Activated gamma-delta T cell treated with anti-CD3 and anti-CD28 coated beads, Interleukin-2, amount 50 U/mL, for 16 hours (primary cell): ENCODE results near the gene LTBP3.
A peak's percentile ranks its signal among the peaks of the same experiment; 100 is the strongest.

Source experiments
- DNase-seq: peaks from one replicate; pipeline ENCODE4 v3.0.0-alpha.2; 2020; ENCODE audit warnings: low read depth

LTBP3 gene

GRCh38 chr11:65585396-65586246 lies 27.5 kb upstream of the LTBP3 start:
- no peak for DNase-seq

DNA sequence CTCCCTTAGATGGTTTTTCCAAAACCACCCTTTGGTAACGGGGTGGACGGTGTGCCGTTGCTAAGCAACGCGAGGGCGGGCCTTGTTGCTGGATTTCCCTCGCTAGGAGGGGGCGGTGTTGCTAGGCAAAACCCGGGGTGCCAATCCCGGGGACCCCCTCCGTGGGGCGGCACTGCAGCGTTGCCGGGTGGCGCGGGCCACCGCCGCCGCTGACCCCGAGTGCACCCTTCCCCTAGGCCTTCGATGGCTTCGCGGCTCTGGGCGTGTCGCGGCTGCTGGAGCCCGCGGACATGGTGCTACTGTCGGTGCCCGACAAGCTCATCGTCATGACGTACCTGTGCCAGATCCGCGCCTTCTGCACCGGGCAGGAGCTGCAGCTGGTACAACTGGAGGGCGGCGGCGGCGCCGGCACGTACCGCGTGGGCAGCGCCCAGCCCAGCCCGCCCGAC lies 26.6 kb upstream of the LTBP3 start:
- no peak for DNase-seq

DNA sequence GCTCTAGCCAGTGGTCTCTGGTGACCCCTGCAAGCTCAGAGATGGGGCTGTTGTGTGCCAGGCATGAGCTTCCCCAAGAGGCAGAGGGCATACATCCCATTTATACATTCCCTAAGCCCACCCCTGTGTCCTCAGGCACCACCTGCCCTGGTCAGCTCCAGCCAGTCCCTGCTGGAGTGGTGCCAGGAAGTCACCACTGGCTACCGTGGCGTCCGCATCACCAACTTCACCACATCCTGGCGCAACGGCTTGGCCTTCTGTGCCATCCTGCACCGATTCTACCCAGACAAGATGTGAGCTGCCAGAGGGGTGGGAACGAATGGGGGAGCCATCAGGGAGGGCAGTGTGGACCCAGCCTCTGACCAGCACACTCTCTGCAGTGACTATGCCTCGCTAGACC lies 25.9 kb upstream of the LTBP3 start:
- DNase-seq = no peak

GRCh38 chr11:65583589-65583988 lies 25.4 kb upstream of the LTBP3 start:
- no peak for DNase-seq

- no peak for DNase-seq
Measured at GRCh38 chr11:65581928-65582327, 23.8 kb upstream of the LTBP3 start.

- no peak for DNase-seq
Measured at GRCh38 chr11:65580756-65581155, 22.6 kb upstream of the LTBP3 start.

GRCh38 chr11:65580031-65580692 lies 22.0 kb upstream of the LTBP3 start:
- DNase-seq = no peak

GRCh38 chr11:65579291-65579690 lies 21.1 kb upstream of the LTBP3 start:
- DNase-seq = no peak

- DNase-seq = no peak
Measured at GRCh38 chr11:65578667-65579066, 20.5 kb upstream of the LTBP3 start.

- no peak for DNase-seq
Measured at GRCh38 chr11:65578134-65578533, 20.0 kb upstream of the LTBP3 start.

DNA sequence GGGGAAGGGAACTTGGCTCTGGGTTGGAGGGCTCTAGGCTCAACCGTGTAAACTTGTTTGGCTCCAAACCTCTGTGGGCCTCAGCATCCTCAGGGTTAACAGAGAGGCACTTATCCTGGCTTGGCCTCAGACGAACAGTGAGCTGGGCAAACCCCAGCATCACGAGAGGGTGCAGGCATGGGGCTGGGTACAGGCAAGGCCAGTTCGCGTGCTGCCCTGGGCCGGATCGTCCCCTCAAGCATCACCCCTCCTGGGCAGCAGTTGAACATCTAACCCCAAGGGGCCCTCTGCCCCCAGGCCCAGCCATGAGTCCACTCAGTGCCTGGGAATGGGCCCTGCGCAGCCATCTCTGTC lies 19.6 kb upstream of the LTBP3 start:
- DNase-seq = no peak

DNA sequence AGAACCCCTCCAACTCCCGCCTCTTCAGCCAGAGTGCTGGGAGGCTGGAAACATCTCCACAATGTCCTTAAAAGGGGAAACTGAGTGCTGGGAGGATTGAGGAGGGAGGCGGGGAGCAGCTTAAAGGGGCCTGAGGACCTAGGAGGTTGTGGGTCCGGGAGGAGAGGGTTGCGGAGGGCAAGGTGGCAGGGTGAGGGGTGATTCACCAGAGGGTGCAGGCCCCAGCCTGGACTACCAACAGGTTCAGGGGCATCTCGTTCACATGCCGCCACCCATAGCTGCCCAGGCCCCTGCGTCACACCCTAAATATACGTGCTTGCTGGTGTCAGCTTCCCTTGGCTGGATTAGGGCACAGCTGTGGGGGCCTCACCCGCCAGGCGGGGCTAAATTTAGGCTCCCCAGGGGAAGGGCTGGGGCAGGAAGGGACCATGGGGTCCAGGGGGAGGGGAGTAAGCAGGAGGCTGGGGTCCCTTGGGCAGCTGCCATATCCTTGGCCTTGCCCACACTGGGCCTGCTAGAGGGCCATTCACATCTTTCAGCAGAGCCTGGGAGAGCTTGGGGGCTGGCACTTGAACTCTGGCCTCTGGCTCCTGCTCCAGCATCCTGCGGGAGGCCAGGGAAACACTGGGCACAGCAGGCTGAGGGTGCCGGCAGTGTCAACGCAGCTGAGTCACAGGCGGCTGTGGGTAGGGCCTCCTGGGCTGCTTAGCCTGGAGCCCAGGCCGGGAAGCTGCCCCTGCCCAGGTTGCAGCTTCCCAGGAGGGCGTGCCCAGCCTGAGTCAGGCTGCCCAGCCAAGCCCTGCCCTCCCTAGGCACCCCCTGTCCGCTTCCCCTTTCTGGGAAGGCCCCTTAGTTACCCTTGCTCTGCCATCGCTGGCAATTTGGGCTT lies 19.0 kb upstream of the LTBP3 start:
- no peak for DNase-seq

DNA sequence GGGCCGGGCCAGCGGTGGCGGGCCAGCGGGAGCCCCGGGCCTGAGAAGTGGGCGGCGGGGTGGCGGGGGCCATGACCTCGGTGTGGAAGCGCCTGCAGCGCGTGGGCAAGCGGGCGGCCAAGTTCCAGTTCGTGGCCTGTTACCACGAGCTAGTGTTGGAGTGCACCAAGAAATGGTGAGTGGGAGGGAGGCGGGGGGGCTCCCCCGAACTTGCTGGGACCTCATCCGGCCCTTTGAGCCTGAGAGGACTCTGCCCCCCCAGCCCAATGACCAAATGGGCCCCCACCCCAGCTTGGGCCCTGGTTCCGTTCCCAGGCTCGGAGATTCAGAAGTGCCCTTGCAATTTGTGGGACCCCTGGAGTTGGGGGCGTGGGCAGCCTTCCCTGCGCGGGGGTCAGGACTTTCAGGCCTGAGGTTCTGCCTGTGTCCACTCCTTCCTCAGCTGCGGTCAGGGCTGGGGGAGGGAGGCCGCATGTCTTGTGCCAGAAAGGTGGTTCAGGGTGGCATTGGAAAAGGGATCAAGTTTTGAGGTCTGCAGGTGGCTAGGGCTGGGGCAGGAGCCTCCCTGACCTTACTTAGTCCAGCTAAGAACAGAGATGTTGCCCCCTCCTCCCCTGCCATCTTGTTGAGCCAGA lies 18.2 kb upstream of the LTBP3 start:
- DNase-seq = no peak

DNA sequence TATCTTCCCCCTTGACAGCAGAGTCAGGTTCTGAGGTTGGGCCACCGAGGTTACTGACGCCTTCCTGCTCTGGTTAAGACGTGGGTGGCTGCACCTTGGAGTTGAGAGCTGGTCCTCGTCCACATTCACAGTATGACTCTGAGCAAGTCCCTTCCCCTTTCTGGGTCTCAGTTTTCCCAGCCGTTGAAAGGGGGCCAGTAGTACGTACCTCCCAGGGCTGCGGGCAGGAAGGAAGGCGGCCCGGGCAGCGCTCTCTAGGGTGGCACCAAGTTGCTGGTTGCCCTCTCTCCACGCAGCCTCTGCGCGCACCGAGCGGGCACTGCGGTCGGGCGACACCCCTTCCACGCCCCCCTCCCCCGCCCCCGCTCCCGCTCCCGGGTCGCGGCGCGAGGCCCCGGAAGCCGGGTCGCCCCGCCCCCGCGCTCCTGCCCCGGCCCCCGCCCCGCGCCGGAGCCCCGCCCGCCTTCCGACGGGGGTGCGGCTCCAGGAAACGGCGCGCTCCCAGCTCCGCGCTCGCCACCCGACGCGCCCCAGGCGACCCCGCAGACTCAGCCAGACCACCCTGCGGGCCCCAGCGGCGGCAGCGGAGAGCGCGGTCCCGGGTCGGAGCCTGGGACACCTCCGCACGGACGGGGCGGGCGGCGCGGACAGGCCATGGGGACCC lies 17.5 kb upstream of the LTBP3 start, which contains the start of gene EHBP1L1:
EHBP1L1 (plus strand) TSS at position 486 of the 664 bp plus-strand sequence. CDS start 250 bp downstream, outside the sequence.
- peak; percentile 57 for DNase-seq

GRCh38 chr11:65574811-65575567 lies 16.8 kb upstream of the LTBP3 start:
- no peak for DNase-seq

DNA sequence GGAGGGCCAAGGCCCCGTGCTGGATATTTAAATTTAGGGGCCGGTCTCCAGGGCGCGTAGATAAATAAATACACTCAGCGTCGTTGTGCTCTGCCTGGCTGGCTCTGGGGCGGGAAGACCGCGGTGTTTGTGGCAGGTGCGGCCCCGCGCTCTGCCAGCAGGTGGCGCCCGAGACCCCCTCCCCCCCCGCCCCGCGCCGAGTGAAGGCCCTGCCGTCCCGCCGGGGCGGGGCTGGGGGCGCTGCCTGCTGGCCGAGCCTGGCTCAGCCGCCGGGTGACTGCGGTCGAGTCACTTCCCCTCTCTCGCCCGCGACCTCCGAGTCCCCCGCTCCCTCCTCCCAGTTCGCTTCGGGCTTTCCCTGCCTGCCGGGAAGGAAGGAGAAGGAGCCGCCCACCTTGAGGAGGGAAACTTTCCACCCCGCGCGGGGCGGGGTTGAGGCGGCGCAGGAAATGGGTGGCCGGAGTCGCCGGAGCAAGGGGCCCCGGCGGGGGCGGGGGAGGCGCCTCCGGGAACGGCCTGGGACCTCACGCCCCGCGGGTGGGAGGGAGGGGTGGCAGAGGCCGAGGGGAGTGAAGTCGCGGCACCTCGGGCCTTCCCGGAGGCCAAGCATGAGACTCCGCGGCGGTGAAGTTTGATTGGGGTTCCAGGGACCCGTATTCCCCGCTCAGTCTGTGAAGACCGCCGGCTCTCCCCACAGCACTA lies 16.1 kb upstream of the LTBP3 start:
- DNase-seq = peak; percentile 76

DNA sequence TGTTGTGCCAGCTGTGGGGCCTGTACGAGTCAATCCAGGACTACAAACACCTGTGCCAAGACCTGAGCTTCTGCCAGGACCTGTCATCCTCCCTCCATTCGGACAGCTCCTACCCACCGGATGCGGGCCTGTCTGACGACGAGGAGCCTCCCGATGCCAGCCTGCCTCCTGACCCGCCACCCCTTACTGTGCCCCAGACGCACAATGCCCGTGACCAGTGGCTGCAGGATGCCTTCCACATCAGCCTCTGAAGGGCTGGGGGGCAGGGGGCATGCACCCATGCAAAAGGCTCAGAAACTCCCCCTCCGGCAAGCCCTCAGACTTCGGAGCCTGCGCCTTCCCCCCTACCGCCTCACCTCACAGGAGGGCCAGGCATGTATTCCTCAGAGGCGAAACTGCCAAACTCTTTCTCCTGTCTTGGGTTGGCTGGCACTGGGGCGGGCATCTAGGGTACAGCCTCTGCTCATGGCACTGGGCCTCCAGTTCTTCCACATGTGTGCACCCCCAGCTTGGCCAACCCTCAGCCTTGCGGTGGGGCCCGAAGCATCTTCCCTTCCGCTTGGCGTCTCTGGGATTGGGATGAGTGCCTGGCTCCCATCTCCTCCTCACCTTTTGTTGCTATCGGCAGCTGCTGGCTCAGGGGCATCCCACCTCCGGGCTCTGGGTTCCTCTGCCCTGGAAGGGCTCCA lies 15.4 kb upstream of the LTBP3 start:
- DNase-seq = no peak

DNA sequence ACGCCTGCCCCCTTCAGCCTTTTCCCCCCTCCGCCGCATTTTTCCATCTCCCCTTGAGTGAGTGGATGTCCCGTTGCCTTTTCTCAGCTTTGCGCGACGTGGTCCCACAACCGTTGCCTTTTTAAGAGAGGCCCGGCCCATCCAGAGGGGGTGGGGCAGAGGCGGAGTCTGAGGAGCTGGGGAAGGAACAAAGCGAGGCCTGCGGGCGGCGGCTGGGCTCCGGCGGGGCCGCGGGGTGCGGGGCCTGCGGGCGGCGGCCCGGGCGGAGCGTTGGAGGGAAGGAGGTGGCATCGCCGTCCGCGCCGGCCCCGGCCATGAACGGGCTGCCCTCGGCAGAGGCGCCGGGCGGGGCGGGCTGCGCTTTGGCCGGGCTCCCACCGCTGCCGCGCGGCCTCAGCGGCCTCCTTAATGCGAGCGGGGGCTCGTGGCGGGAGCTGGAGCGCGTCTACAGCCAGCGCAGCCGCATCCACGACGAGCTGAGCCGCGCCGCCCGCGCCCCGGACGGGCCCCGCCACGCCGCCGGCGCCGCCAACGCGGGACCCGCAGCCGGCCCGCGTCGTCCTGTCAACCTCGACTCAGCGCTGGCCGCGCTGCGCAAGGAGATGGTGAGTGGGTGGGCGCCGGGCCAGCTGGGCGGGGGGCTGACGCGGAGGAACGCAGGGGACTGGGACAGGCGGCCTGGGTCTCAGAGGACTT lies 14.3 kb upstream of the LTBP3 start, which contains the start of gene FAM89B:
FAM89B (plus strand) TSS at position 183 of the 696 bp plus-strand sequence; CDS start at position 315, 132 bp downstream.
- peak; percentile 75 for DNase-seq

- no peak for DNase-seq
Measured at GRCh38 chr11:65571940-65572339, 13.8 kb upstream of the LTBP3 start.
